GM08714 (cell line): ENCODE results near the gene ADISSP.

Experiments
- H3K4me3 ChIP-seq: fragments of 200-500 bp; sonication (Bioruptor generic); 2 replicates; pipeline ENCODE4 v1.5.1; 2014; ENCODE audit warnings: mild to moderate bottlenecking, low read length, inconsistent platforms
- ZNF274 ChIP-seq: IDR thresholded peaks from 2 replicates; pipeline ENCODE4 v1.6.1; 2012; ENCODE audit warnings: mild to moderate bottlenecking, low read depth, low read length

The ADISSP gene

DNA sequence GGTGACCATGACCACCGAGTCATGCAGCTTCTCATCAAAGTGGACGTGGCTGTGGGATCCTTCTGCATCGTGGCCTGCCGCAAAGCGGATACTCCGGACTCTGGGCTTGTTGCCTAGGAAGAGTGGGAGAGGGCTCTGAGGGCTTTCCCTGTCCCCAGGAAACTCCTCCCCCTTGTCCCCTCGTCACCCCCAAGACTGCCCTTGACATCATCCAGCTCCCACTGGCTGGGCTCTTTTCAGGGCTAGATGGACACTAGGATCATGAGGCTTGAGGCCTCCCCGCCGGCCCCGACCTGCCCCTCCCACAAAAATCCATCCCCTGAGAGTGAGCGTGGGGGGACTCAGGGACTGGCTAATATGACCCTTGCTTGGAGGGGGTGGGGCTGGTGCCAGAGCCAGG is 9.0 kb downstream of the ADISSP start:
- TF ChIP-seq ZNF274, result no peak
- H3K4me3 ChIP-seq, result no peak overlapping the region

- TF ChIP-seq ZNF274, result no peak
Measured at GRCh38 chr20:3757268-3757667, 10.3 kb downstream of the ADISSP start.

DNA sequence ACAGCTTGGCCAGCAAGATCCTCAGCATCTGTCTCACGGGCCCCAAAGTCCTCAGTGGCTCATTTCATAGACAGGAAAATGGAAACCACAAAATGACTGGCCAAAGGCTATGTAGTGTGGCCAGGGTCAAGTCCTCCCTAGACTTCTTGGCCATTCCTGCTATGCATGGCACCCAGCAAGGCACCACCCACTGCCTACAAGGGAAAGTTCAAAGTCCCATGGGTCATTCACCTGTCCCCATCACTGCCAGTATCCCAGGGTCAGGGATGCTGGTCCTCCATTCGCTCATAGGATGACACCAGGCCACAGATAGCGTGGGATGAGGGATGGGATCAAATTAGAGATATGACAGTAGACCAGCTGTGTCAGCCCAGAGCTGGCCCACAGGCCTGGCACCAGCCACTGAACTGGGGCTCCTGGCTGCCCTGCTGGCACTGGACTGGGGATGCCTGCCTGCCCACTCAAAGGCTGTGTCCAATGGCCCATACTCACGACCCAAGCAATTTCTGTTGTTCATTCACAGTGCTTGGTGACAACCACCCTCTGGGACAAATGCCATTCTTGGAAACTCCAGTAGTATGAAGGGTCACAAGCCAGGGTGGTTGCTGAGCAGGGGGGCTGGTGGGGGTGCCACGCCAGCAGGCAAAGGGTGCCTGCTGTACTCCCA is 11.6 kb downstream of the ADISSP start:
- TF ChIP-seq ZNF274, result no peak
- H3K4me3 ChIP-seq, result no peak overlapping the region

More at GRCh38 chr20:3757268-3757667, 10.3 kb downstream of the ADISSP start:
- no peak overlapping the region for H3K4me3 ChIP-seq

GRCh38 chr20:3755269-3755668 is 12.3 kb downstream of the ADISSP start:
- no peak for TF ChIP-seq ZNF274

GRCh38 chr20:3754276-3754630 is 13.3 kb downstream of the ADISSP start:
- no peak for TF ChIP-seq ZNF274
- H3K4me3 ChIP-seq, result no peak overlapping the region

More at GRCh38 chr20:3755269-3755668, 12.3 kb downstream of the ADISSP start:
- no peak overlapping the region for H3K4me3 ChIP-seq

- TF ChIP-seq ZNF274, result no peak
Measured at GRCh38 chr20:3753501-3754275, 13.9 kb downstream of the ADISSP start.

DNA sequence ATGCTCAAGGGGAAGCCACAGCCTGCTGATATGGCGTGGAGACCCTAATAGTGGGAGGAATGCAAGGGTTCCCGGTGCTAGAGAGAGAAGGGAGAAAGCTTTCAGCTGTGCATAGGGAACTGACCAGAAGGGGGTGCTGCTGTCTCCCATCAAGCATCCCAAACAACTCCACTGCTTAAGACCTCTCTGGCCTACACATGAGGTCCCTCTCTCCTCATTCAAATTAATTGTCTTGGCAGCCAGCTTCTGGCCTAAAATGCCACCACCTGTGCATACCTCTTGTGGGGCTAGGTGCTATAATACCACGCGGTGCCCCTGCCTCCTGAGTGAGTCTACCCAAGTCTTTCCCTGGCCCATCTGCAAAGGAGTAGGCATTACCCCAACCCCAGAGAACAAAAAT is 14.5 kb downstream of the ADISSP start:
- H3K4me3 ChIP-seq, result no peak overlapping the region
- no peak for TF ChIP-seq ZNF274

More at GRCh38 chr20:3753501-3754275, 13.9 kb downstream of the ADISSP start:
- H3K4me3 ChIP-seq, result no peak overlapping the region

DNA sequence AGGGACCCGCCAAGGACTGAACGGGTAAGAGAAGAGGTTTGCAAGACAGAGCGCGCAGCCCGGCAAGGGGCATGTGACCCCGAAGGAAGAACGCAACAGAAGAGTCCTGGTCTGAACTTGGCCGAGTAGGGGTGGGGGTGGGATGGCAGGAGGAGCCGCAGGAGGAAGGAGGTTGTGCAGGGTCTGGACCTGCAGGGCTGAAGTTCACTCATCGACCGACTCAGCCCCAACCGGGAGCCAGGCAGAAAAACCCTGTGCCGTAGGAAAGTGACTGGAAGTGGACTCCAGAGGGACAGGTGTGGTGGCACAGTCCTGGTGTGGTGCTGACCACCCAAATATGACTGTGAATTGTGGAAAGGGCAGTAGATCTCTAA is 15.2 kb downstream of the ADISSP start:
- no peak for TF ChIP-seq ZNF274
- no peak overlapping the region for H3K4me3 ChIP-seq

DNA sequence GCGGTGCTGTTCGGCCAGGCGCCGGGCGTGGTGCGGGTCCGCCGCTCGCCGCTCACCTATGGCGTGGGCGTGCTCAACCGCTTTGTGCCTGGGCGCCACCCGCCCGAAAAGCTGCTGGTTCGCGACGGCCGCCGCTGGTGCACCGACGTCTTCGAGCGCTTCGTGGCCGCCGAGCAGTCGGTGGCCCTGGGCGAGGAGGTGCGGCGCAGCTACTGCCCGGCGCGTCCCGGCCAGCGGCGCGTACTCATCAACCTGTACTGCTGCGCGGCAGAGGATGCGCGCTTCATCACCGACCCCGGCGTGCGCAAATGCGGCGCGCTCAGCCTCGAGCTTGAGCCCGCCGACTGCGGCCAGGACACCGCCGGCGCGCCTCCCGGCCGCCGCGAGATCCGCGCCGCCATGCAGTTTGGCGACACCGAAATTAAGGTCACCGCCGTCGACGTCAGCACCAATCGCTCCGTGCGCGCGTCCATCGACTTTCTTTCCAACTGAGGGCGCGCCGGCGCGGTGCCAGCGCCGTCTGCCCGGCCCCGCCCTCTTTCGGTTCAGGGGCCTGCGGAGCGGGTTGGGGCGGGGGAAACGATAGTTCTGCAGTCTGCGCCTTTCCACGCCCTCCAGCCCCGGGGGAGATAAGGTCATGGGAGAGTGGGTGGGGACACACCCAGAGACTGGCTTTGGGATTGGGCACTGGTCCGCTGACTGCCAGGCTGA is 15.7 kb downstream of the ADISSP start:
- no peak for TF ChIP-seq ZNF274
- H3K4me3 ChIP-seq, result no peak overlapping the region; the same call in 1 of the 2 replicates

GRCh38 chr20:3751305-3751674 is 16.3 kb downstream of the ADISSP start:
- H3K4me3 ChIP-seq, result no peak overlapping the region
- no peak for TF ChIP-seq ZNF274

DNA sequence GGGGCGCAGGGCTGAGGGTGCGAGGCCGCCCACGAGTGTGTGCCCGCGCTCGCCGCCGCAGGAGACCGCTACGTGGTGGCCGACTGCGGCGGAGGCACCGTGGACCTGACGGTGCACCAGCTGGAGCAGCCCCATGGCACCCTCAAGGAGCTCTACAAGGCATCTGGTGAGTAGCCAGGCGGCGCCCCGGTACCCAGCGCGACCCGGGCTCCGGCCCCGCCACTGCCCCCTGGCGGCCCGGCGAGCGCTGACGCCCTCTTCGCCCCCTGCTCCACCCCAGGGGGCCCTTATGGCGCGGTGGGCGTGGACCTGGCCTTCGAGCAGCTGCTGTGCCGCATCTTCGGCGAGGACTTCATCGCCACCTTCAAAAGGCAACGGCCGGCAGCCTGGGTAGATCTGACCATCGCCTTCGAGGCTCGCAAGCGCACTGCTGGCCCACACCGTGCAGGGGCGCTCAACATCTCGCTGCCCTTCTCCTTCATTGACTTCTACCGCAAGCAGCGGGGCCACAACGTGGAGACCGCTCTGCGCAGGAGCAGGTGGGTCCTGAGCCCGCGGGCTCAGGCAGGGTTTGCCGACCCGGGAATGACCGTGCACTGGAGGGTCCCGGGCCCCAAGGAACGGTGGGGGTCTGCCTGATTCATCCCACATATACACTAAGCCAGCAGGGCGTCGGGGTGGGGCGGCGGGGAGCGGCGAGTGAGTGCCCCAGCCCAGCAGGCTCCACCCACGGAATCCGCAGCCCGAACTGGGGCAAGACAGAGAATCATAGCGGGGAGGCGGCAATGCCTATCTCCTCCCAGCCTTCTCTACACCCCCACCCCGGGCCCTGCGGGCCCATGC is 17.6 kb downstream of the ADISSP start:
- TF ChIP-seq ZNF274, result no peak
- no peak overlapping the region for H3K4me3 ChIP-seq

DNA sequence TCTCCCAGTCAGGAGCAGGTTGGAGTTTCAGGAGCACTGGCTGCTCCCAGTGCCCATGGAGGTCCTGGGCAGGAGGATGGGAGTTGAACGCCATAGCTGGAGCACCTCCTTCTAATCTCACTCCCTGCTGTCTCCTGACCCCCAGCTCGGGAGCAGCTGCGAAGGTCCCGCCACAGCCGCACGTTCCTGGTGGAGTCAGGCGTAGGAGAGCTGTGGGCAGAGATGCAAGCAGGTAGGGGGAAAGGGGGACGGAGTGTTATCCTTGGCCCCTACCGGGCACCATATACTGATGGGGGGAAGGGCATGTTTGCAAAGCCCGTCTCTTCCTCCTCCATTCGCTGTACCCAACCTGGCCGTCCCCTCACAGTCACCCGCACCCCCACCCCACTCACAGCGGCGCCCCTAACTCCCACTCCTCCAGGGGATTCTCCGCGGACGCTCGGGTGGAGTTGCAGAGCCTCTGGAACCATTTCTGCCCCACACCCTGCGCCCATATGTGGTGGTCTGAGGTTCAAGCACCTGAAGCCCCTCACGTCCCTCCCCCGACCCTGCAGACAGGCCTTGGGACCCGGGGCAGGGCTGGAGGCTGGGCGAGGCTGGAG is 18.4 kb downstream of the ADISSP start:
- TF ChIP-seq ZNF274, result no peak
- H3K4me3 ChIP-seq, result no peak overlapping the region

- no peak overlapping the region for H3K4me3 ChIP-seq
- TF ChIP-seq ZNF274, result no peak
Measured at GRCh38 chr20:3748073-3748472, 19.5 kb downstream of the ADISSP start.

GRCh38 chr20:3747471-3747870 is 20.1 kb downstream of the ADISSP start:
- no peak overlapping the region for H3K4me3 ChIP-seq
- TF ChIP-seq ZNF274, result no peak
